BLaER1 treated with 17β-estradiol and CSF1 and Interleukin-3, amounts not matched to agents 10 nM and 100 nM (cell line): ENCODE measurements around the gene DERL2.

Experiments used
- H3K27ac ChIP-seq, 11 experiments: shearing (Covaris generic); formaldehyde crosslinking; 2 replicates each; pipeline ENCODE4 v1.8.1; 2022
- H3K27me3 ChIP-seq, 11 experiments: shearing (Covaris generic); formaldehyde crosslinking; 2 replicates each; pipeline ENCODE4 v1.8.1; 2022
- H3K36me3 ChIP-seq, 11 experiments: shearing (Covaris generic); formaldehyde crosslinking; 2 replicates each; pipeline ENCODE4 v1.8.1; 2022
- H3K4me1 ChIP-seq, 10 experiments: shearing (Covaris generic); formaldehyde crosslinking; 2 replicates each; pipeline ENCODE4 v1.8.1; 2022
- H3K4me2 ChIP-seq, 11 experiments: shearing (Covaris generic); formaldehyde crosslinking; 2 replicates each; pipeline ENCODE4 v1.8.1; 2022
- H3K4me3 ChIP-seq, 10 experiments: shearing (Covaris generic); formaldehyde crosslinking; 2 replicates each; pipeline ENCODE4 v1.8.1; 2022
- H3K9ac ChIP-seq, 11 experiments: shearing (Covaris generic); formaldehyde crosslinking; 2 replicates each; pipeline ENCODE4 v1.8.1; 2022
- H3K9me3 ChIP-seq, 11 experiments: shearing (Covaris generic); formaldehyde crosslinking; replicated peaks in 1 of 11; 2 replicates each; pipeline ENCODE4 v1.8.1; 2022
- H4K20me1 ChIP-seq, 11 experiments: shearing (Covaris generic); formaldehyde crosslinking; 2 replicates each; pipeline ENCODE4 v1.8.1; 2022
- Cebpa-rat ChIP-seq, 11 experiments: shearing (Covaris generic); IDR thresholded peaks; 2 replicates each; pipeline ENCODE4 v1.8.1; 2022

The DERL2 gene

GRCh38 chr17:5468075-5468473 is 17.9 kb downstream of the DERL2 start:
- Histone ChIP-seq H3K4me3 (peak overlapping the region; percentile 78 to 100 (median 96)), H3K9me3 (no peaks in the 10 kb centered on the region), H3K27ac (peak overlapping the region in 10 of 11 experiments; percentile 64 to 91 (median 84); a peak in 21 of 22 replicates), H4K20me1 (peaks cover 0 to 54% (median 47%) of the 10 kb centered on the region in 11 experiments; a peak in 18 of 22 replicates), H3K4me2 (peak overlapping the region; percentile 90 to 99 (median 97)), H3K36me3 (peaks cover 19 to 52% (median 33%) of the 10 kb centered on the region in 11 experiments), H3K9ac (peak overlapping the region; percentile 78 to 96 (median 86)), H3K27me3 (no peaks in the 10 kb centered on the region), H3K4me1 (peaks cover 33 to 47% (median 43%) of the 10 kb centered on the region in 10 experiments)
- no peak for TF ChIP-seq Cebpa-rat (IDR thresholded peaks at IDR 0.05)

- peak overlapping the region; percentile 78 to 96 (median 86) for H3K9ac ChIP-seq
- no peak for TF ChIP-seq Cebpa-rat (IDR thresholded peaks at IDR 0.05)
- no peaks in the 10 kb centered on the region for H3K27me3 ChIP-seq
- H3K27ac ChIP-seq = peak overlapping the region in 9 of 11 experiments; percentile 64 to 91 (median 85); a peak in 17 of 22 replicates
- H3K4me1 ChIP-seq = peaks cover 33 to 54% (median 50%) of the 10 kb centered on the region in 10 experiments
- peak overlapping the region; percentile 78 to 100 (median 96) for H3K4me3 ChIP-seq
- peaks cover 13 to 52% (median 32%) of the 10 kb centered on the region in 11 experiments; a peak in 21 of 22 replicates for H3K36me3 ChIP-seq
- H3K9me3 ChIP-seq = no peaks in the 10 kb centered on the region
- H4K20me1 ChIP-seq = peaks cover 0 to 61% (median 53%) of the 10 kb centered on the region in 11 experiments; a peak in 18 of 22 replicates
- peak overlapping the region; percentile 90 to 99 (median 97) for H3K4me2 ChIP-seq
These were observed 18.6 kb downstream of the DERL2 start for GRCh38 chr17:5467416-5467815.

GRCh38 chr17:5466295-5466694 is 19.7 kb downstream of the DERL2 start:
- no peaks in the 10 kb centered on the region for H3K9me3 ChIP-seq
- H3K36me3 ChIP-seq = peaks cover 9 to 52% (median 37%) of the 10 kb centered on the region in 11 experiments; a peak in 21 of 22 replicates
- peak overlapping the region in 10 of 11 experiments; percentile 78 to 96 (median 87); a peak in 17 of 22 replicates for H3K9ac ChIP-seq
- H3K4me1 ChIP-seq = peaks cover 37 to 59% (median 53%) of the 10 kb centered on the region in 10 experiments
- no peak overlapping the region for H3K27ac ChIP-seq
- peak overlapping the region in 7 of 10 experiments; percentile 90 to 100 (median 98); a peak in 10 of 20 replicates for H3K4me3 ChIP-seq
- no peak for TF ChIP-seq Cebpa-rat (IDR thresholded peaks at IDR 0.05)
- peaks cover 0 to 72% (median 64%) of the 10 kb centered on the region in 11 experiments; a peak in 18 of 22 replicates for H4K20me1 ChIP-seq
- H3K4me2 ChIP-seq = peak overlapping the region; percentile 90 to 99 (median 97); a peak in 21 of 22 replicates
- H3K27me3 ChIP-seq = no peaks in the 10 kb centered on the region

- H3K4me2 ChIP-seq = peak overlapping the region; percentile 2 to 99 (median 96); a peak in 21 of 22 replicates
These were observed 21.1 kb downstream of the DERL2 start for GRCh38 chr17:5464717-5465507.

GRCh38 chr17:5446786-5447185 is 39.2 kb downstream of the DERL2 start:
- H3K9me3 ChIP-seq = no peaks in the 10 kb centered on the region
- H3K27ac ChIP-seq = no peak overlapping the region
- H3K36me3 ChIP-seq = peaks cover 83 to 98% (median 97%) of the 10 kb centered on the region in 11 experiments
- H3K4me3 ChIP-seq = no peak overlapping the region
- H3K4me1 ChIP-seq = no peaks in the 10 kb centered on the region
- TF ChIP-seq Cebpa-rat (IDR thresholded peaks at IDR 0.05) = no peak
- H3K4me2 ChIP-seq = no peak overlapping the region
- H3K27me3 ChIP-seq = no peaks in the 10 kb centered on the region
- H4K20me1 ChIP-seq = peaks cover 0 to 82% (median 57%) of the 10 kb centered on the region in 11 experiments; a peak in 16 of 22 replicates
- H3K9ac ChIP-seq = no peak overlapping the region

More at GRCh38 chr17:5464717-5465507, 21.1 kb downstream of the DERL2 start:
- Histone ChIP-seq H3K4me1 (peaks cover 37 to 59% (median 53%) of the 10 kb centered on the region in 10 experiments), H3K4me3 (peak overlapping the region in 1 of 10 experiments; percentile 2; a peak in 1 of 20 replicates), H3K27me3 (no peaks in the 10 kb centered on the region), H3K27ac (peak overlapping the region in 1 of 11 experiments; percentile 38; a peak in 2 of 22 replicates), H3K9ac (peak overlapping the region in 8 of 11 experiments; percentile 8 to 94 (median 36); a peak in 8 of 22 replicates), H4K20me1 (peaks cover 0 to 86% (median 75%) of the 10 kb centered on the region in 11 experiments; a peak in 18 of 22 replicates), H3K36me3 (peaks cover 19 to 64% (median 51%) of the 10 kb centered on the region in 11 experiments), H3K9me3 (no peaks in the 10 kb centered on the region)
- TF ChIP-seq Cebpa-rat (IDR thresholded peaks at IDR 0.05) = no peak

- peaks cover 0 to 92% (median 52%) of the 10 kb centered on the region in 11 experiments; a peak in 16 of 22 replicates for H4K20me1 ChIP-seq
- H3K4me3 ChIP-seq = no peak overlapping the region
- H3K9ac ChIP-seq = no peak overlapping the region
- H3K4me1 ChIP-seq = peaks cover 7 to 10% (median 8%) of the 10 kb centered on the region in 10 experiments; a peak in 19 of 20 replicates
- TF ChIP-seq Cebpa-rat (IDR thresholded peaks at IDR 0.05) = no peak
- H3K36me3 ChIP-seq = peaks cover 62 to 94% (median 85%) of the 10 kb centered on the region in 11 experiments
- no peak overlapping the region for H3K27ac ChIP-seq
- H3K4me2 ChIP-seq = no peak overlapping the region
- no peaks in the 10 kb centered on the region for H3K9me3 ChIP-seq
- H3K27me3 ChIP-seq = no peaks in the 10 kb centered on the region
These were observed 41.8 kb downstream of the DERL2 start for GRCh38 chr17:5444209-5444608.

- Histone ChIP-seq H3K27me3 (no peaks in the 10 kb centered on the region), H3K4me3 (no peak overlapping the region), H4K20me1 (peaks cover 0 to 87% (median 51%) of the 10 kb centered on the region in 11 experiments; a peak in 16 of 22 replicates), H3K27ac (no peak overlapping the region), H3K4me2 (no peak overlapping the region), H3K9ac (no peak overlapping the region), H3K36me3 (peaks cover 57 to 90% (median 80%) of the 10 kb centered on the region in 11 experiments), H3K9me3 (no peaks in the 10 kb centered on the region), H3K4me1 (peaks cover 8 to 10% (median 9%) of the 10 kb centered on the region in 10 experiments; a peak in 19 of 20 replicates)
- no peak for TF ChIP-seq Cebpa-rat (IDR thresholded peaks at IDR 0.05)
These were observed 42.2 kb downstream of the DERL2 start for GRCh38 chr17:5443728-5444127.

GRCh38 chr17:5439446-5439764 is 46.6 kb downstream of the DERL2 start:
- peaks cover 44 to 84% (median 74%) of the 10 kb centered on the region in 11 experiments for H3K36me3 ChIP-seq
- no peak for TF ChIP-seq Cebpa-rat (IDR thresholded peaks at IDR 0.05)
- H4K20me1 ChIP-seq = peaks cover 0 to 84% (median 60%) of the 10 kb centered on the region in 11 experiments; a peak in 20 of 22 replicates
- peak overlapping the region; percentile 58 to 94 (median 86); a peak in 20 of 22 replicates for H3K9ac ChIP-seq
- peak overlapping the region; percentile 27 to 91 (median 88); a peak in 15 of 22 replicates for H3K27ac ChIP-seq
- peaks cover 31 to 43% (median 37%) of the 10 kb centered on the region in 10 experiments for H3K4me1 ChIP-seq
- H3K4me2 ChIP-seq = peak overlapping the region; percentile 32 to 98 (median 81)
- no peaks in the 10 kb centered on the region for H3K9me3 ChIP-seq
- H3K4me3 ChIP-seq = peak overlapping the region; percentile 79 to 97 (median 87); a peak in 19 of 20 replicates
- no peaks in the 10 kb centered on the region for H3K27me3 ChIP-seq
